Progenitor cell of endocrine pancreas (in vitro differentiated cells): ENCODE measurements around the gene FOXD3. TPM values are rescaled to one million over a fixed set of nuclear protein-coding genes. Genes with fewer than 3 reads are reported as not detected.

Experiments used
- DNase-seq: peaks from one replicate; pipeline ENCODE4 v3.0.0; 2021; ENCODE audit warnings: low spot score; ENCODE audit not compliant: unreplicated experiment
- H3K27ac Mint-ChIP-seq: 2 replicates; pipeline ENCODE4 v1.8.0; 2021; ENCODE audit warnings: mild to moderate bottlenecking, moderate library complexity, mixed read lengths
- H3K27me3 Mint-ChIP-seq: 2 replicates; pipeline ENCODE4 v1.8.0; 2021; ENCODE audit warnings: mixed read lengths
- H3K36me3 Mint-ChIP-seq: 2 replicates; pipeline ENCODE4 v1.8.0; 2022; ENCODE audit warnings: mixed read lengths; ENCODE audit not compliant: insufficient read depth
- H3K4me1 Mint-ChIP-seq: 2 replicates; pipeline ENCODE4 v1.8.0; 2021; ENCODE audit warnings: low read depth, mixed read lengths
- H3K4me3 Mint-ChIP-seq: 2 replicates; pipeline ENCODE4 v1.8.0; 2021; ENCODE audit warnings: low read depth, mild to moderate bottlenecking, moderate library complexity, mixed read lengths
- H3K9me3 Mint-ChIP-seq: 2 replicates; pipeline ENCODE4 v1.8.0; 2021; ENCODE audit warnings: low read depth, mixed read lengths
- CTCF ChIP-seq: fragments of 200-600 bp; sonication (generic); IDR thresholded peaks from one replicate; pipeline ENCODE4 v1.5.0; 2021; ENCODE audit warnings: antibody characterized with exemption, mild to moderate bottlenecking; ENCODE audit not compliant: unreplicated experiment
- total RNA-seq: library from RNA; stranded (reverse); gene quantifications from 2 replicates; pipeline ENCODE4 v1.2.1, GENCODE V29; 2021

FOXD3 gene
- total RNA-seq, 1 donor from 2014 or later, result not detected

GRCh38 chr1:63277195-63278192 lies 44.9 kb upstream of the FOXD3 start:
- peak overlapping the region; percentile 22 for H3K27ac Mint-ChIP-seq
- peak overlapping the region; percentile 39 for H3K4me3 Mint-ChIP-seq
- no peaks in the 10 kb centered on the region for H3K9me3 Mint-ChIP-seq

GRCh38 chr1:63281753-63282152 lies 40.6 kb upstream of the FOXD3 start:
- no peak for DNase-seq
- Mint-ChIP-seq H3K27ac (no peak overlapping the region), H3K27me3 (no peaks in the 10 kb centered on the region), H3K4me1 (peaks cover 14% of the 10 kb centered on the region), H3K36me3 (no peaks in the 10 kb centered on the region), H3K9me3 (no peaks in the 10 kb centered on the region), H3K4me3 (no peak overlapping the region)
- no peak for TF ChIP-seq CTCF

More at GRCh38 chr1:63277195-63278192, 44.9 kb upstream of the FOXD3 start:
- Mint-ChIP-seq H3K36me3 (no peaks in the 10 kb centered on the region), H3K4me1 (peaks cover 26% of the 10 kb centered on the region), H3K27me3 (peaks cover 3% of the 10 kb centered on the region)
- DNase-seq, result no peak
- TF ChIP-seq CTCF, result no peak

GRCh38 chr1:63289135-63289534 lies 33.2 kb upstream of the FOXD3 start:
- no peak for TF ChIP-seq CTCF
- Mint-ChIP-seq H3K4me1 (no peaks in the 10 kb centered on the region), H3K27ac (no peak overlapping the region), H3K36me3 (peaks cover 1% of the 10 kb centered on the region), H3K9me3 (peaks cover 14% of the 10 kb centered on the region), H3K27me3 (no peaks in the 10 kb centered on the region), H3K4me3 (no peak overlapping the region)
- DNase-seq, result no peak

- no peak for DNase-seq
- peaks cover 1% of the 10 kb centered on the region for H3K4me1 Mint-ChIP-seq
- H3K27ac Mint-ChIP-seq, result no peak overlapping the region
- TF ChIP-seq CTCF, result no peak
- peaks cover 5% of the 10 kb centered on the region for H3K9me3 Mint-ChIP-seq
- H3K36me3 Mint-ChIP-seq, result no peaks in the 10 kb centered on the region
- no peak overlapping the region for H3K4me3 Mint-ChIP-seq
- H3K27me3 Mint-ChIP-seq, result peaks cover 8% of the 10 kb centered on the region
Observed at GRCh38 chr1:63294803-63295594, 27.4 kb upstream of the FOXD3 start.

- no peaks in the 10 kb centered on the region for H3K36me3 Mint-ChIP-seq
- TF ChIP-seq CTCF, result no peak
- H3K4me1 Mint-ChIP-seq, result peaks cover 1% of the 10 kb centered on the region
- H3K27me3 Mint-ChIP-seq, result peaks cover 38% of the 10 kb centered on the region
- no peak for DNase-seq
- H3K9me3 Mint-ChIP-seq, result peaks cover 8% of the 10 kb centered on the region
- H3K27ac Mint-ChIP-seq, result no peak overlapping the region
- H3K4me3 Mint-ChIP-seq, result no peak overlapping the region
Observed at GRCh38 chr1:63304410-63304809, 18.0 kb upstream of the FOXD3 start.
